Gastroesophageal sphincter (tissue), 4 donors: ENCODE results near the gene DAPK1. TPM values are rescaled to one million over a fixed set of nuclear protein-coding genes. Genes with fewer than 3 reads are reported as not detected.

Experiments
- ATAC-seq: fragments of 150-250 bp; one replicate; pipeline ENCODE4 v1.9.1; 2016; ENCODE audit warnings: mild to moderate bottlenecking, moderate library complexity
- H3K27ac ChIP-seq, 4 donors: fragments of 200-600 bp; sonication (generic) in 3 of 4; 1 replicate in 3 of 4; 2 replicates in 1 of 4; pipeline ENCODE4 v1.5.1; 2016 to 2019
- H3K27me3 ChIP-seq: fragments of 200-600 bp; sonication (generic); one replicate; pipeline ENCODE4 v1.5.1; 2019
- H3K36me3 ChIP-seq, 2 donors: fragments of 200-600 bp; sonication (generic); one replicate each; pipeline ENCODE4 v1.5.1; 2019; ENCODE audit warnings: control low read depth in 1 of 2
- H3K4me1 ChIP-seq, 3 donors: fragments of 200-600 bp; sonication (generic); 1 replicate in 2 of 3; 2 replicates in 1 of 3; pipeline ENCODE4 v1.5.1; 2016 to 2019; ENCODE audit warnings: control low read depth in 2 of 3
- H3K4me3 ChIP-seq, 2 donors: fragments of 200-600 bp; sonication (generic); one replicate each; pipeline ENCODE4 v1.5.1; 2019; ENCODE audit warnings: mild to moderate bottlenecking in 1 of 2, moderate library complexity in 1 of 2
- H3K9me3 ChIP-seq, 3 donors: fragments of 200-600 bp; sonication (generic); one replicate each; pipeline ENCODE4 v1.5.1; 2017 to 2019; ENCODE audit warnings: control low read depth in 2 of 3
- EP300 ChIP-seq: sonication (generic); formaldehyde crosslinking; IDR thresholded peaks from one replicate; pipeline ENCODE4 v1.6.1; 2017; ENCODE audit warnings: antibody characterized with exemption, mild to moderate bottlenecking
- POLR2A ChIP-seq, 2 donors: fragments of 450-650 bp; IDR thresholded peaks; one replicate each; pipeline ENCODE4 v1.6.1; 2017; ENCODE audit warnings: antibody characterized with exemption in 2 of 2, mild to moderate bottlenecking in 2 of 2, moderate library complexity in 1 of 2
- POLR2AphosphoS5 ChIP-seq: sonication (generic); formaldehyde crosslinking; IDR thresholded peaks from one replicate; pipeline ENCODE4 v1.6.1; 2017; ENCODE audit warnings: antibody characterized with exemption
- WGBS, 2 donors: methylation state at CpG; one replicate each; pipeline ENCODE4 v1.1.5; 2018; ENCODE audit warnings: low coverage in 1 of 2; 5-methylcytosine and 5-hydroxymethylcytosine counted together
- total RNA-seq, 4 donors: library from RNA; depleted of rRNA; stranded (reverse); fragments of >200 nt; gene quantifications; one replicate each; pipeline ENCODE4 v1.1.0, GENCODE V29; 2016
- TF ChIP-seq, protein P1 (sequence below), 4 experiments: fragments of 200-600 bp in 2 of 4; fragments of 450-650 bp in 2 of 4; sonication (generic) in 1 of 4; IDR thresholded peaks; one replicate each; pipeline ENCODE4 v1.5.1; 2017 to 2019; ENCODE audit warnings: antibody characterized with exemption in 4 of 4, mild to moderate bottlenecking in 2 of 4, moderate library complexity in 2 of 4

The DAPK1 gene
- total RNA-seq, 4 donors from 2014 or later: 52.3 to 119 (median 75.3) TPM

DNA sequence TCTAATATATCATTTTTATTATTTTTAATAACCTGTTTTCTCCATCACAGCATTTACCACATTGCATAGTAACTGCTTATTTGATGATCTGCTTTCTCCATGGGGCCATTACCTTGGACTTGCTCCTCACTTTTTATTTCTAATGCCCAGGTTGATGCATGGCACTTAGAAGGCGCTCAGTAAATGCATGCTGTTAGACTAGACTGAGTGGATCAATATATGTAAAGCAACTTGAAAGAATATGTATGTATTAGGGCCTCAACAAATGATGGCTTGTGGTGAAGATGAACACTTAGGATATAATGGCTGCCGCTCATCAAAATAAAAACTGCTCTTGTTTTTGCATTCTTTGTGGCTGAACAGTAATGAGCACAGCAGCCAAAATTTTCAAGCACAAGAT, 5.8 kb downstream of the DAPK1 start:
- H3K4me3 ChIP-seq: no peak overlapping the region
- no peaks in the 10 kb centered on the region for H3K9me3 ChIP-seq
- peaks cover 2 to 90% (median 26%) of the 10 kb centered on the region in 3 donors for H3K4me1 ChIP-seq
- peak overlapping the region in 3 of 4 donors; percentile 32 to 55 (median 53) for H3K27ac ChIP-seq
- H3K27me3 ChIP-seq: no peaks in the 10 kb centered on the region
- ATAC-seq: no peak
- TF ChIP-seq POLR2A (IDR thresholded peaks at IDR 0.05) (no peak), POLR2AphosphoS5 (no peak), EP300 (no peak)
- TF ChIP-seq, protein P1, sequence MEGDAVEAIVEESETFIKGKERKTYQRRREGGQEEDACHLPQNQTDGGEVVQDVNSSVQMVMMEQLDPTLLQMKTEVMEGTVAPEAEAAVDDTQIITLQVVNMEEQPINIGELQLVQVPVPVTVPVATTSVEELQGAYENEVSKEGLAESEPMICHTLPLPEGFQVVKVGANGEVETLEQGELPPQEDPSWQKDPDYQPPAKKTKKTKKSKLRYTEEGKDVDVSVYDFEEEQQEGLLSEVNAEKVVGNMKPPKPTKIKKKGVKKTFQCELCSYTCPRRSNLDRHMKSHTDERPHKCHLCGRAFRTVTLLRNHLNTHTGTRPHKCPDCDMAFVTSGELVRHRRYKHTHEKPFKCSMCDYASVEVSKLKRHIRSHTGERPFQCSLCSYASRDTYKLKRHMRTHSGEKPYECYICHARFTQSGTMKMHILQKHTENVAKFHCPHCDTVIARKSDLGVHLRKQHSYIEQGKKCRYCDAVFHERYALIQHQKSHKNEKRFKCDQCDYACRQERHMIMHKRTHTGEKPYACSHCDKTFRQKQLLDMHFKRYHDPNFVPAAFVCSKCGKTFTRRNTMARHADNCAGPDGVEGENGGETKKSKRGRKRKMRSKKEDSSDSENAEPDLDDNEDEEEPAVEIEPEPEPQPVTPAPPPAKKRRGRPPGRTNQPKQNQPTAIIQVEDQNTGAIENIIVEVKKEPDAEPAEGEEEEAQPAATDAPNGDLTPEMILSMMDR (IDR thresholded peaks at IDR 0.05): no peak
- H3K36me3 ChIP-seq: peaks cover 0 to 3% of the 10 kb centered on the region in 2 donors
- WGBS, 2 donors: 80 to 86% methylated on average over 2 of the region's 2 CpGs

DNA sequence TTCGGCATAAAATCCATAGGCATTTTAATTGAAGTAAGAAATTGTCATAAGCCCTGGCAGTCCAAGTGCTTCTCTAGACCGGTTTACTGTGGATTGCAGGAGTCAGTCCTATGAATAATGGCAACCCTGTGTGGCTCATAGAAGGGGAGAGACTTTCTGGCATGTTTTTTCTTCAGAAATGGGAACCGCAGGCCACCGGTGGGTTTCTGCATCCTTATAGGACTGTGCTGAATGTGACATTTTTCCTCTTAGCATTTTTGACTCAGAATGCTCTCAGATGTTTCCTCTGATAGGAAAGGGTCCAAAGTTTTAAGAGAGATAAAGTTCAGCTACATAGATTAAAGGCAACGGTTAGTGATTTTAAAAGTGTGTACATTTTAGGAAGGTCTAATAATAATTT, 6.3 kb downstream of the DAPK1 start:
- Histone ChIP-seq H3K36me3 (peaks cover 0 to 3% of the 10 kb centered on the region in 2 donors), H3K27me3 (no peaks in the 10 kb centered on the region), H3K27ac (peak overlapping the region in 3 of 4 donors; percentile 32 to 55 (median 53)), H3K4me3 (no peak overlapping the region), H3K4me1 (peaks cover 2 to 93% (median 28%) of the 10 kb centered on the region in 3 donors), H3K9me3 (no peaks in the 10 kb centered on the region)
- 32 to 44% methylated on average over 5 of the region's 5 CpGs for WGBS, 2 donors
- no peak for ATAC-seq
- TF ChIP-seq EP300 (no peak), POLR2A (IDR thresholded peaks at IDR 0.05) (no peak), POLR2AphosphoS5 (no peak)
- TF ChIP-seq, protein P1 (IDR thresholded peaks at IDR 0.05): no peak

DNA sequence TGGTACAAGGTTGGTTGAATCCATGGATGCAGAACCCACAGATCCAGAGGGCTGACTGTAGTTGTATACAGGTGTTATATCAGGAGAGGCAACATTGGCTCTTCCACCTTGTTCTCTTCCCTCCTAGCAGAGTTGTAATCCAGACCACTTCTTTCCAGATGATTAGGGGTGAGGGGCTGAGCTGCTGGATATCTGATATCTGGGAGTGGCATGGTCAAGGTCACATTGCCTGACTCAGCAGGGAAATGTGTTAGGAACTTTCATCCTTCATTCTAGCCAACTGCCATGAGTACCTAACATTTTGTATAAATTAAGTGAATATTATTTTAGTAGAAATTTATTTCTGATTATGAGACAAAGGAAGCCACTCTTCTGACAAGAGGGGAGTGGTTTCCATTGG, 7.3 kb downstream of the DAPK1 start:
- TF ChIP-seq POLR2A (IDR thresholded peaks at IDR 0.05) (no peak), EP300 (no peak), POLR2AphosphoS5 (no peak)
- TF ChIP-seq, protein P1 (IDR thresholded peaks at IDR 0.05): no peak
- peaks cover 2 to 94% (median 31%) of the 10 kb centered on the region in 3 donors for H3K4me1 ChIP-seq
- H3K4me3 ChIP-seq: no peak overlapping the region
- no peaks in the 10 kb centered on the region for H3K9me3 ChIP-seq
- no peaks in the 10 kb centered on the region for H3K27me3 ChIP-seq
- peaks cover 0 to 3% of the 10 kb centered on the region in 2 donors for H3K36me3 ChIP-seq
- ATAC-seq: no peak
- H3K27ac ChIP-seq: peak overlapping the region in 2 of 4 donors; percentile 53 to 55

DNA sequence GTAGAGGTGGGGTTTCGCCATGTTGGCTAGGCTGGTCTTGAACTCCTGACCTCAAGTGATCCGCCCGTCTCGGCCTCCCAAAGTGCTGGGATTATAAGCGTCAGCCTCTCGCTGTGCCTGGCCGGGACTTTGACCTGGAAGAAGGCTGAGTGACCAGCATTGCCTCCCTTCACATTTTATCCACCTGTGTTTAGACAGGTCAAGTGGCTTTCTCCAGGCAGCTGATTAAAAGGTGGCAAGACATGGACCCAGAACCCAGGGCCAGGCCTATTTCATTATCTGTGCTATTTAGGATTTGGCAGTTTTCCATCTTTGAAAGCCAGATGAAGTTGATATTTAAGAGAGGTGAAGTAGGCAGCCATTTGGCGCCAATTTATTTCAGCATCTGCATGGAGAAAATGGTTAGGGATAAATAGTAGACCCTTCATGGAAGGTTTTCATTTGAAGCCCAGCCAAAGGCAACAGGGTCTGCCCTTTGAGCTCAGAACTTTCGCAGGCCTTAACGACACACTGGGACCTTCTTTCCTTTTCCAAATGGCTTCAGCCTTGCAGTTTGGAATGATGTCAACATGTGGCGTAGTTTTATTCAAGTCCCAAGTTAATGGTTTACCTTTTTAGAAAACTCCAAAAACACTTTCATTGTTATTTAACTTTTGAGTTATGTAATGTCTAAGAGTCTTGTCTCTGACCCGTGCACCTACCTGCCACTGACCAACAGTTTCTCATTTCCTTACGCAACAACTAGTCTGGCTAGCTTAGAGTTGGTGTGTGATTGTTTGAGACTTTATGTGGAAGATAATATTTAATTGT, 8.4 kb downstream of the DAPK1 start:
- Histone ChIP-seq H3K27me3 (no peaks in the 10 kb centered on the region), H3K36me3 (peaks cover 0 to 3% of the 10 kb centered on the region in 2 donors), H3K9me3 (no peaks in the 10 kb centered on the region), H3K4me3 (no peak overlapping the region), H3K4me1 (peaks cover 2 to 94% (median 20%) of the 10 kb centered on the region in 3 donors), H3K27ac (peak overlapping the region in 3 of 4 donors; percentile 27 to 55 (median 53))
- TF ChIP-seq POLR2A (IDR thresholded peaks at IDR 0.05) (no peak), EP300 (no peak), POLR2AphosphoS5 (no peak)
- ATAC-seq: no peak
- WGBS, 2 donors: 88 to 90% methylated on average over 3 to 6 of the region's 13 CpGs

DNA sequence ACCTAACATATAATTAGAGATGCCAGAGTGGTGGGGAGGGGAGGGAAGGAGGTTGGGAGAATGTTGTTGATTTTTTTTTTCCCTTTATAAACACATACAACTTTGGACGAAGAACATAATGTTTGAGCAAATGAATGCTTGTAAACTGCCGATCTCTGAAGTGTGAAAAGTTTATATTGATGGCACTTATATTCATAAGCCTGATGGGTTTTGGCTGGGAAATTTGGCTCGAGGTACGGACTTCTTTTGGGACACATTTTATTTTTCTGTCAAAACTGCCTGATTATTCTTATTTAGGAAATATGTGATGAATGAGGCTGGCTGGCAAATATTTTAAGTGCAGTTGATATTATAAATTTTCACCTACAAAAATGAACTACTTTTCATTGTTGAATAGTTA, 9.9 kb downstream of the DAPK1 start:
- ATAC-seq: no peak
- peaks cover 2 to 92% (median 12%) of the 10 kb centered on the region in 3 donors for H3K4me1 ChIP-seq
- no peak overlapping the region for H3K27ac ChIP-seq
- H3K36me3 ChIP-seq: peaks cover 0 to 3% of the 10 kb centered on the region in 2 donors
- TF ChIP-seq, protein P1 (IDR thresholded peaks at IDR 0.05): no peak
- no peak for TF ChIP-seq POLR2A (IDR thresholded peaks at IDR 0.05)
- TF ChIP-seq EP300: no peak
- no peak for TF ChIP-seq POLR2AphosphoS5
- H3K27me3 ChIP-seq: no peaks in the 10 kb centered on the region
- no peak overlapping the region for H3K4me3 ChIP-seq
- no peaks in the 10 kb centered on the region for H3K9me3 ChIP-seq
- 26 to 52% methylated on average over 4 of the region's 4 CpGs for WGBS, 2 donors
